GM23338 (cell line): ENCODE measurements around the gene LITAF.

Experiments
- EZH2 ChIP-seq: fragments of 200-600 bp; sonication (generic); IDR thresholded peaks from one replicate; pipeline ENCODE4 v1.8.0; 2017; ENCODE audit warnings: antibody characterized with exemption, mild to moderate bottlenecking, low read depth; ENCODE audit not compliant: unreplicated experiment
- JUNB ChIP-seq: IDR thresholded peaks from one replicate; pipeline ENCODE4 v1.6.1; 2016; ENCODE audit warnings: antibody characterized with exemption; ENCODE audit not compliant: unreplicated experiment
- POLR2AphosphoS5 ChIP-seq: IDR thresholded peaks from 2 replicates; pipeline ENCODE4 v1.6.1; 2016; ENCODE audit warnings: antibody characterized with exemption, low read depth
- ZNF114 ChIP-seq: fragments of 250-450 bp; sonication (Bioruptor Pico); IDR thresholded peaks from 2 replicates; pipeline ENCODE4 v1.5.0; 2020; ENCODE audit warnings: mild to moderate bottlenecking, moderate library complexity
- TF ChIP-seq, protein P1 (sequence below), 2 experiments: fragments of 200-600 bp in 1 of 2; sonication (generic) in 1 of 2; conservative IDR thresholded peaks; 2 replicates each; pipeline versions ENCODE4 v1.5.1 to v1.6.1; 2016 to 2017; ENCODE audit warnings: antibody characterized with exemption in 2 of 2, low read depth in 2 of 2, mild to moderate bottlenecking in 2 of 2, moderate library complexity in 1 of 2
- TF ChIP-seq, protein P2 (sequence below): IDR thresholded peaks from one replicate; pipeline ENCODE4 v1.6.1; 2018; ENCODE audit warnings: antibody characterized with exemption; ENCODE audit not compliant: unreplicated experiment

DNA sequence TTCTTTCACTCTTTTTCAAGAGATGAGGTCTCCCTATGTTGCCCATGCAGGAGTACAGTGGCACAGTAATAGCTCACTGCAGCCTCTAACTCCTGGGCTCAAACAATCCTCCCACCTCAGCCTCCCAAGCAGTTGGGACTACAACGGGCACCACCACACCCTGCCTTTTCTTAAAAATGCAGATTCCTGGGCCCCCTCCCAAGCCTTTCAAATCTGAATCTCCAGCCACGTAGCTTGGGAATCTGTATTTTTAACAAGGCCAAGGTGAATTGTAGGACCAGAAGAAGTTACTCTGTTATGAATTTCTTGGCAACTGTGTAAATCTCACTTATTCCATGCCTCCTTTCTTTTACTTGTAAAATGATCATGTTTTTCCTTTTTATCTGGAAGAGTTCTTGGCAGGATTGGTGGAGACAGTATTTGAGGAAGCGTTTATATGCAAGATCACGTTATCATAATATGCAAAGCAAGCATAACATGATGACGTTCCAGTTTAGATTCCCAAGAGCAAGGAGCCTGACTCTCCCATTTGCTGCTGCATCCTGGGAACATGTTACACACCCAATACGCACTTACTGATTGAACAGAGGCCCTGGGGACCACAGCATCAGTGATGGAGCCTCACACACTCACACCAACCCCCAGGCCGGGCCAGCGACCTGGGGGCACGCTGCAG is 44.5 kb downstream of the LITAF start:
- TF ChIP-seq, protein P1, sequence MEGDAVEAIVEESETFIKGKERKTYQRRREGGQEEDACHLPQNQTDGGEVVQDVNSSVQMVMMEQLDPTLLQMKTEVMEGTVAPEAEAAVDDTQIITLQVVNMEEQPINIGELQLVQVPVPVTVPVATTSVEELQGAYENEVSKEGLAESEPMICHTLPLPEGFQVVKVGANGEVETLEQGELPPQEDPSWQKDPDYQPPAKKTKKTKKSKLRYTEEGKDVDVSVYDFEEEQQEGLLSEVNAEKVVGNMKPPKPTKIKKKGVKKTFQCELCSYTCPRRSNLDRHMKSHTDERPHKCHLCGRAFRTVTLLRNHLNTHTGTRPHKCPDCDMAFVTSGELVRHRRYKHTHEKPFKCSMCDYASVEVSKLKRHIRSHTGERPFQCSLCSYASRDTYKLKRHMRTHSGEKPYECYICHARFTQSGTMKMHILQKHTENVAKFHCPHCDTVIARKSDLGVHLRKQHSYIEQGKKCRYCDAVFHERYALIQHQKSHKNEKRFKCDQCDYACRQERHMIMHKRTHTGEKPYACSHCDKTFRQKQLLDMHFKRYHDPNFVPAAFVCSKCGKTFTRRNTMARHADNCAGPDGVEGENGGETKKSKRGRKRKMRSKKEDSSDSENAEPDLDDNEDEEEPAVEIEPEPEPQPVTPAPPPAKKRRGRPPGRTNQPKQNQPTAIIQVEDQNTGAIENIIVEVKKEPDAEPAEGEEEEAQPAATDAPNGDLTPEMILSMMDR (conservative IDR thresholded peaks at IDR 0.05; ENCODE audit: low read depth in 2 of 2) = no peak
- no peak for TF ChIP-seq EZH2
- TF ChIP-seq POLR2AphosphoS5 = no peak
- TF ChIP-seq JUNB = no peak
- TF ChIP-seq, protein P2, sequence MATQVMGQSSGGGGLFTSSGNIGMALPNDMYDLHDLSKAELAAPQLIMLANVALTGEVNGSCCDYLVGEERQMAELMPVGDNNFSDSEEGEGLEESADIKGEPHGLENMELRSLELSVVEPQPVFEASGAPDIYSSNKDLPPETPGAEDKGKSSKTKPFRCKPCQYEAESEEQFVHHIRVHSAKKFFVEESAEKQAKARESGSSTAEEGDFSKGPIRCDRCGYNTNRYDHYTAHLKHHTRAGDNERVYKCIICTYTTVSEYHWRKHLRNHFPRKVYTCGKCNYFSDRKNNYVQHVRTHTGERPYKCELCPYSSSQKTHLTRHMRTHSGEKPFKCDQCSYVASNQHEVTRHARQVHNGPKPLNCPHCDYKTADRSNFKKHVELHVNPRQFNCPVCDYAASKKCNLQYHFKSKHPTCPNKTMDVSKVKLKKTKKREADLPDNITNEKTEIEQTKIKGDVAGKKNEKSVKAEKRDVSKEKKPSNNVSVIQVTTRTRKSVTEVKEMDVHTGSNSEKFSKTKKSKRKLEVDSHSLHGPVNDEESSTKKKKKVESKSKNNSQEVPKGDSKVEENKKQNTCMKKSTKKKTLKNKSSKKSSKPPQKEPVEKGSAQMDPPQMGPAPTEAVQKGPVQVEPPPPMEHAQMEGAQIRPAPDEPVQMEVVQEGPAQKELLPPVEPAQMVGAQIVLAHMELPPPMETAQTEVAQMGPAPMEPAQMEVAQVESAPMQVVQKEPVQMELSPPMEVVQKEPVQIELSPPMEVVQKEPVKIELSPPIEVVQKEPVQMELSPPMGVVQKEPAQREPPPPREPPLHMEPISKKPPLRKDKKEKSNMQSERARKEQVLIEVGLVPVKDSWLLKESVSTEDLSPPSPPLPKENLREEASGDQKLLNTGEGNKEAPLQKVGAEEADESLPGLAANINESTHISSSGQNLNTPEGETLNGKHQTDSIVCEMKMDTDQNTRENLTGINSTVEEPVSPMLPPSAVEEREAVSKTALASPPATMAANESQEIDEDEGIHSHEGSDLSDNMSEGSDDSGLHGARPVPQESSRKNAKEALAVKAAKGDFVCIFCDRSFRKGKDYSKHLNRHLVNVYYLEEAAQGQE = no peak
- TF ChIP-seq ZNF114 (CRISPR knock-in tag) = no peak
